CD14-positive monocyte (primary cell): ENCODE results near the gene ASCL1. TPM values are rescaled to one million over a fixed set of nuclear protein-coding genes. Genes with fewer than 3 reads are reported as not detected.

Experiments
- DNase-seq, 3 donors: peaks; one replicate each; pipeline ENCODE4 v3.0.0-alpha.2; 2011 to 2022
- H2AFZ ChIP-seq: 2 replicates; pipeline ENCODE4 v1.6.0; 2012; ENCODE audit warnings: mild to moderate bottlenecking, low read depth, low read length, inconsistent platforms; ENCODE audit not compliant: insufficient read depth, poor library complexity, severe bottlenecking
- H3K27ac ChIP-seq, 2 donors: 1 replicate in 1 of 2; 2 replicates in 1 of 2; pipeline ENCODE4 v1.5.1; 2012 to 2013; ENCODE audit warnings: low read length in 2 of 2, control low read depth in 1 of 2, inconsistent platforms in 1 of 2, low read depth in 1 of 2, mild to moderate bottlenecking in 1 of 2
- H3K27me3 ChIP-seq, 2 donors: one replicate each; pipeline versions ENCODE4 v1.6.0 to v1.6.1; 2011 to 2013; ENCODE audit warnings: low read length in 2 of 2; ENCODE audit not compliant: control insufficient read depth in 2 of 2, insufficient read depth in 2 of 2
- H3K36me3 ChIP-seq, 2 donors: replicated peaks in 1 of 2; 1 replicate in 1 of 2; 2 replicates in 1 of 2; pipeline versions ENCODE4 v1.5.1 to v1.6.1; 2012 to 2013; ENCODE audit warnings: low read length in 2 of 2, control low read depth in 1 of 2, inconsistent platforms in 1 of 2, mild to moderate bottlenecking in 1 of 2; ENCODE audit not compliant: insufficient read depth in 2 of 2, control insufficient read depth in 1 of 2
- H3K4me1 ChIP-seq, 2 donors: 1 replicate in 1 of 2; 2 replicates in 1 of 2; pipeline versions ENCODE4 v1.5.1 to v1.6.1; 2012 to 2013; ENCODE audit warnings: low read length in 2 of 2, control low read depth in 1 of 2, inconsistent platforms in 1 of 2, mild to moderate bottlenecking in 1 of 2, moderate library complexity in 1 of 2; ENCODE audit not compliant: insufficient read depth in 2 of 2, control insufficient read depth in 1 of 2
- H3K4me2 ChIP-seq: replicated peaks from 2 replicates; pipeline ENCODE3; 2012; ENCODE audit warnings: low read length, moderate library complexity, mild to moderate bottlenecking; ENCODE audit not compliant: poor library complexity, severe bottlenecking; ENCODE audit errors: extremely low read depth
- H3K4me3 ChIP-seq, 3 experiments: fragments of 200-600 bp in 1 of 3; sonication (generic) in 1 of 3; replicated peaks in 1 of 3; 1 replicate in 2 of 3; 2 replicates in 1 of 3; pipeline ENCODE4 v1.5.1; 2011 to 2013; ENCODE audit warnings: low read length in 3 of 3, mild to moderate bottlenecking in 3 of 3, control low read depth in 2 of 3, low read depth in 2 of 3, inconsistent platforms in 1 of 3, moderate library complexity in 1 of 3
- H3K79me2 ChIP-seq: 2 replicates; pipeline ENCODE4 v1.6.0; 2012; ENCODE audit warnings: mild to moderate bottlenecking, control low read depth, inconsistent platforms, low read length, moderate library complexity; ENCODE audit not compliant: insufficient read depth
- H3K9ac ChIP-seq: 2 replicates; pipeline ENCODE4 v1.6.0; 2017; ENCODE audit warnings: low read length, mild to moderate bottlenecking; ENCODE audit not compliant: insufficient read depth, poor library complexity, severe bottlenecking
- H3K9me3 ChIP-seq, 2 donors: replicated peaks in 1 of 2; 1 replicate in 1 of 2; 2 replicates in 1 of 2; pipeline versions ENCODE4 v1.5.1 to v1.6.1; 2012 to 2013; ENCODE audit warnings: low read length in 2 of 2, control low read depth in 1 of 2; ENCODE audit not compliant: control insufficient read depth in 1 of 2, insufficient read depth in 1 of 2
- H4K20me1 ChIP-seq: 2 replicates; pipeline ENCODE4 v1.6.0; 2012; ENCODE audit warnings: mild to moderate bottlenecking, low read length, control low read depth, moderate library complexity; ENCODE audit not compliant: insufficient read depth
- H3K27ac Mint-ChIP-seq, 7 donors: one replicate each; pipeline ENCODE4 v1.8.0; 2020; ENCODE audit warnings: mild to moderate bottlenecking in 7 of 7, mixed read lengths in 7 of 7, moderate library complexity in 6 of 7, inconsistent platforms in 2 of 7
- H3K27me3 Mint-ChIP-seq, 3 donors: one replicate each; pipeline ENCODE4 v1.8.0; 2021 to 2022; ENCODE audit warnings: low read depth in 3 of 3, mild to moderate bottlenecking in 3 of 3, mixed read lengths in 3 of 3, moderate library complexity in 3 of 3, inconsistent platforms in 1 of 3
- H3K36me3 Mint-ChIP-seq, 2 donors: one replicate each; pipeline ENCODE4 v1.8.0; 2020; ENCODE audit warnings: mixed read lengths in 2 of 2, inconsistent platforms in 1 of 2, mild to moderate bottlenecking in 1 of 2
- H3K4me1 Mint-ChIP-seq: one replicate; pipeline ENCODE4 v1.8.0; 2020; ENCODE audit warnings: mild to moderate bottlenecking, mixed read lengths
- H3K4me3 Mint-ChIP-seq, 2 donors: one replicate each; pipeline ENCODE4 v1.8.0; 2020; ENCODE audit warnings: mild to moderate bottlenecking in 2 of 2, mixed read lengths in 2 of 2, moderate library complexity in 1 of 2
- H3K9me3 Mint-ChIP-seq, 7 donors: one replicate each; pipeline ENCODE4 v1.8.0; 2020 to 2022; ENCODE audit warnings: mixed read lengths in 7 of 7, mild to moderate bottlenecking in 6 of 7, moderate library complexity in 6 of 7, inconsistent platforms in 2 of 7
- WGBS: methylation state at CpG from one replicate; pipeline ENCODE4 v1.1.5; 2013; ENCODE audit warnings: missing lambda C conversion rate; ENCODE audit not compliant: insufficient coverage; 5-methylcytosine and 5-hydroxymethylcytosine counted together
- intact Hi-C, 2 donors: fragments of 100-400 bp; cut with micrococcal nuclease; formaldehyde crosslinking; loops; one replicate each; pipeline versions ENCODE4 v1.15.0 to v1.15.1; 2023
- polyA plus RNA-seq, 3 donors: library from polyadenylated mRNA; depleted of rRNA in 1 of 3; unstranded in 2 of 3; stranded (reverse) in 1 of 3; fragments of 300-500 nt in 2 of 3; fragments of >200 nt in 1 of 3; fragmentation: Illumina TruSeq in 2 of 3; gene quantifications; 1 replicate in 2 of 3; 2 replicates in 1 of 3; pipeline ENCODE4 v1.2.3, GENCODE V29; 2012 to 2021
- TF ChIP-seq, protein P1 (sequence below): fragments of 200-600 bp; IDR thresholded peaks from one replicate; pipeline ENCODE4 v1.8.0; 2022; ENCODE audit warnings: antibody characterized with exemption, mild to moderate bottlenecking

The ASCL1 gene
- polyA plus RNA-seq, 3 donors, result not detected

- H2AFZ ChIP-seq, result no peak overlapping the region
- Mint-ChIP-seq H3K4me1 (peaks cover 9% of the 10 kb centered on the region), H3K36me3 (peaks cover 0 to 6% of the 10 kb centered on the region in 2 donors), H3K9me3 (peaks cover 0 to 29% (median 22%) of the 10 kb centered on the region in 7 donors), H3K4me3 (peak overlapping the region in 1 of 2 donors; percentile 78), H3K27me3 (peaks cover 83 to 99% (median 91%) of the 10 kb centered on the region in 3 donors), H3K27ac (no peak overlapping the region)
- no peak overlapping the region for H3K4me2 ChIP-seq
- H4K20me1 ChIP-seq, result no peaks in the 10 kb centered on the region
- no peak for DNase-seq
- H3K4me3 ChIP-seq, result no peak overlapping the region
- intact Hi-C loops, result no loop called here
- H3K9me3 ChIP-seq, result peaks cover 0 to 52% of the 10 kb centered on the region in 2 donors
- no peak overlapping the region for H3K9ac ChIP-seq
- TF ChIP-seq, protein P1, sequence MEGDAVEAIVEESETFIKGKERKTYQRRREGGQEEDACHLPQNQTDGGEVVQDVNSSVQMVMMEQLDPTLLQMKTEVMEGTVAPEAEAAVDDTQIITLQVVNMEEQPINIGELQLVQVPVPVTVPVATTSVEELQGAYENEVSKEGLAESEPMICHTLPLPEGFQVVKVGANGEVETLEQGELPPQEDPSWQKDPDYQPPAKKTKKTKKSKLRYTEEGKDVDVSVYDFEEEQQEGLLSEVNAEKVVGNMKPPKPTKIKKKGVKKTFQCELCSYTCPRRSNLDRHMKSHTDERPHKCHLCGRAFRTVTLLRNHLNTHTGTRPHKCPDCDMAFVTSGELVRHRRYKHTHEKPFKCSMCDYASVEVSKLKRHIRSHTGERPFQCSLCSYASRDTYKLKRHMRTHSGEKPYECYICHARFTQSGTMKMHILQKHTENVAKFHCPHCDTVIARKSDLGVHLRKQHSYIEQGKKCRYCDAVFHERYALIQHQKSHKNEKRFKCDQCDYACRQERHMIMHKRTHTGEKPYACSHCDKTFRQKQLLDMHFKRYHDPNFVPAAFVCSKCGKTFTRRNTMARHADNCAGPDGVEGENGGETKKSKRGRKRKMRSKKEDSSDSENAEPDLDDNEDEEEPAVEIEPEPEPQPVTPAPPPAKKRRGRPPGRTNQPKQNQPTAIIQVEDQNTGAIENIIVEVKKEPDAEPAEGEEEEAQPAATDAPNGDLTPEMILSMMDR, result no peak
- WGBS, result 7% methylated on average over 5 of the region's 19 CpGs
- H3K4me1 ChIP-seq, result no peaks in the 10 kb centered on the region
- no peaks in the 10 kb centered on the region for H3K36me3 ChIP-seq
- no peak overlapping the region for H3K27ac ChIP-seq
- H3K27me3 ChIP-seq, result peaks cover 70 to 91% of the 10 kb centered on the region in 2 donors
- H3K79me2 ChIP-seq, result no peaks in the 10 kb centered on the region
Measured at GRCh38 chr12:102956738-102957327, 641 bp upstream of the ASCL1 start.

DNA sequence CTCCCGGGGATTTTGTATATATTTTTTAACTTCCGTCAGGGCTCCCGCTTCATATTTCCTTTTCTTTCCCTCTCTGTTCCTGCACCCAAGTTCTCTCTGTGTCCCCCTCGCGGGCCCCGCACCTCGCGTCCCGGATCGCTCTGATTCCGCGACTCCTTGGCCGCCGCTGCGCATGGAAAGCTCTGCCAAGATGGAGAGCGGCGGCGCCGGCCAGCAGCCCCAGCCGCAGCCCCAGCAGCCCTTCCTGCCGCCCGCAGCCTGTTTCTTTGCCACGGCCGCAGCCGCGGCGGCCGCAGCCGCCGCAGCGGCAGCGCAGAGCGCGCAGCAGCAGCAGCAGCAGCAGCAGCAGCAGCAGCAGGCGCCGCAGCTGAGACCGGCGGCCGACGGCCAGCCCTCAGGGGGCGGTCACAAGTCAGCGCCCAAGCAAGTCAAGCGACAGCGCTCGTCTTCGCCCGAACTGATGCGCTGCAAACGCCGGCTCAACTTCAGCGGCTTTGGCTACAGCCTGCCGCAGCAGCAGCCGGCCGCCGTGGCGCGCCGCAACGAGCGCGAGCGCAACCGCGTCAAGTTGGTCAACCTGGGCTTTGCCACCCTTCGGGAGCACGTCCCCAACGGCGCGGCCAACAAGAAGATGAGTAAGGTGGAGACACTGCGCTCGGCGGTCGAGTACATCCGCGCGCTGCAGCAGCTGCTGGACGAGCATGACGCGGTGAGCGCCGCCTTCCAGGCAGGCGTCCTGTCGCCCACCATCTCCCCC, 777 bp downstream of the ASCL1 start:
- H3K27me3 ChIP-seq, result peaks cover 76 to 94% of the 10 kb centered on the region in 2 donors
- H3K36me3 ChIP-seq, result no peaks in the 10 kb centered on the region
- 3% methylated on average over 83 of the region's 83 CpGs for WGBS
- H3K4me3 ChIP-seq, result no peak overlapping the region
- Mint-ChIP-seq H3K9me3 (peaks cover 4 to 39% (median 26%) of the 10 kb centered on the region in 7 donors), H3K36me3 (peaks cover 0 to 6% of the 10 kb centered on the region in 2 donors), H3K27ac (no peak overlapping the region), H3K4me3 (peak overlapping the region; percentile 16 to 86), H3K27me3 (peaks cover 85 to 99% (median 95%) of the 10 kb centered on the region in 3 donors), H3K4me1 (peaks cover 9% of the 10 kb centered on the region)
- H3K9ac ChIP-seq, result no peak overlapping the region
- no peak overlapping the region for H3K4me2 ChIP-seq
- no peaks in the 10 kb centered on the region for H3K79me2 ChIP-seq
- H3K9me3 ChIP-seq, result peaks cover 0 to 64% of the 10 kb centered on the region in 2 donors
- DNase-seq, result no peak
- H2AFZ ChIP-seq, result no peak overlapping the region
- no peaks in the 10 kb centered on the region for H3K4me1 ChIP-seq
- intact Hi-C loops, result no loop called here
- no peak overlapping the region for H3K27ac ChIP-seq
- TF ChIP-seq, protein P1, result no peak
- no peaks in the 10 kb centered on the region for H4K20me1 ChIP-seq
